ENCODE data around the gene HTR4.
A peak's percentile ranks its signal among the peaks of the same experiment; 100 is the strongest.
"Not testable (repeated sequence)": the region's sequence is repeated elsewhere in the genome, so short reads cannot be mapped to it uniquely, and the experiment has no call there.

HTR4 gene

GRCh38 chr5:148529450-148529849 lies 124.9 kb downstream of the HTR4 start:
- DNase-seq: not testable (repeated sequence)

- no peak for DNase-seq
Observed at GRCh38 chr5:148524721-148525120, 129.6 kb downstream of the HTR4 start.

- no peak for DNase-seq
Observed at GRCh38 chr5:148523139-148523538, 131.2 kb downstream of the HTR4 start.

GRCh38 chr5:148515460-148515859 lies 138.9 kb downstream of the HTR4 start:
- no peak for DNase-seq

- no peak for DNase-seq
Observed at GRCh38 chr5:148514344-148514743, 140.0 kb downstream of the HTR4 start.

GRCh38 chr5:148512498-148512897 lies 141.8 kb downstream of the HTR4 start:
- DNase-seq: no peak

- DNase-seq: no peak
Observed at GRCh38 chr5:148511810-148512347, 142.4 kb downstream of the HTR4 start.

- no peak for DNase-seq
Observed at GRCh38 chr5:148509893-148510292, 144.4 kb downstream of the HTR4 start.

- no peak for DNase-seq
Observed at GRCh38 chr5:148507648-148508047, 146.7 kb downstream of the HTR4 start.

GRCh38 chr5:148499452-148499851 lies 154.9 kb downstream of the HTR4 start:
- DNase-seq: no peak

- no peak for DNase-seq
Observed at GRCh38 chr5:148497757-148498156, 156.6 kb downstream of the HTR4 start.

- no peak for DNase-seq
Observed at GRCh38 chr5:148492351-148492750, 162.0 kb downstream of the HTR4 start.

- DNase-seq: no peak
Observed at GRCh38 chr5:148491793-148492184, 162.5 kb downstream of the HTR4 start.

GRCh38 chr5:148491015-148491792 lies 163.1 kb downstream of the HTR4 start:
- DNase-seq: no peak

- no peak for DNase-seq
Observed at GRCh38 chr5:148488757-148489156, 165.6 kb downstream of the HTR4 start.

GRCh38 chr5:148486456-148486855 lies 167.9 kb downstream of the HTR4 start:
- DNase-seq: no peak

- DNase-seq: no peak
Observed at GRCh38 chr5:148484651-148485050, 169.7 kb downstream of the HTR4 start.

- DNase-seq: no peak
Observed at GRCh38 chr5:148483750-148484149, 170.6 kb downstream of the HTR4 start.

- peak; percentile 24 for DNase-seq
Observed at GRCh38 chr5:148482697-148483462, 171.4 kb downstream of the HTR4 start.

- DNase-seq: no peak
Observed at GRCh38 chr5:148482196-148482595, 172.1 kb downstream of the HTR4 start.

- DNase-seq: no peak
Observed at GRCh38 chr5:148477429-148477828, 176.9 kb downstream of the HTR4 start.

- no peak for DNase-seq
Observed at GRCh38 chr5:148476302-148476701, 178.0 kb downstream of the HTR4 start.

- no peak for DNase-seq
Observed at GRCh38 chr5:148474025-148474511, 180.3 kb downstream of the HTR4 start.

GRCh38 chr5:148471379-148471778 lies 182.9 kb downstream of the HTR4 start:
- no peak for DNase-seq
